8988T (cell line): ENCODE measurements around the gene BABAM2.

Source experiments
- DNase-seq: peaks from one replicate; pipeline ENCODE4 v3.0.0; 2011

BABAM2 gene

DNA sequence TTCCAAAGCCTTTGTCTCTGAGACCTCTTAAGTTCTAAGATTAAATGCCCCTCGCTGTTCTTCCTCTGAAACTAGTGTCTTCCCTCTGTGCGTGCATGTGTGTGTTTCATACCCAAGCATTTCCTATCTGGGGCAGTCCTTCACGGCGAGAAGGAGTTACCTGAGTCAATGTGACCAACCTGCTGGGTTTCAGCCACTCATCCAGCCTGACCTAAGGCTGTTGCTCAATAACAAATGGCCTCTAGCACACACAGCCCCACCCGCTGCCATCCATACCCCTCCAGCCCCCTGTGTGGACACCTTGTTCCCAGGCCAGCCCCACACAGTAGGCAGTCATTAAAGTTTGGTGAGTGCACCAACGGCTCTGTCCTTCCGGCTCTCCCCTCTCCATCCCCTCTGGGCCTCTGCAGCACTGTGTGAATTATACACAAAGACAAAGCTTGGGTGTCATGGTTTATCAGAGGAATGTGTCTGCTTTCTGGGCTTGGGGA, 448.3 kb downstream of the BABAM2 start:
- no peak for DNase-seq

DNA sequence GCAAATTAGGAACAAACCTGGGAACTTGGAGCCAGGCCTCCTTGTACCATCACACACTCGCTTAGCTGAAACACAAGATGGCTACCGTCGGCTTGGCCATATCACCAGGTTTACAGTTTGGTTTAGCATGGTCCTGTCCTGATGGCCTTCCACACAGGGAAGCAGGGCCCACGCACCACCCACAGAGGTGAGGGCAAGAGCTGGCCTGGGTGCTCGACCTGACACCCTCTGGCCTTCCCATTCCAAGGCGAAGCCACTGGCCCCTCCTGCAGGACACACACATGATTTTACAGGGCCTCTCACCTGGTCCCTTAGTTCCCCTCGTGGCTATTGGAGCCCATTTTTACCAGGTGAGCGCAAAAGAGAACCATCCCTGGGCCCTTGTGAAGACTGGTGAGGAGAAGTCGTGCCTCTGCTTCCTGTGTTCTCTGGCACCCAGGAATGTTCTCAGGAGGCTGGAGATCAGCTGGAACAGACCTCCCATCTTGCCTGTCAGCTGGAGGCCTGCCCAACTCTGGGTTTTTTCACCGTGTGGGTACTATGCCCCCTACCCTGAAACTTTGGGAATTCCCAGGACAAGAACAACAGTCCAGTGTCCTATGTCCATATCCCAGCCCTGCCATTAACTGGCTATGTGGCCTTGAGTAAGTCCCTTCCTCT, 449.1 kb downstream of the BABAM2 start:
- no peak for DNase-seq

DNA sequence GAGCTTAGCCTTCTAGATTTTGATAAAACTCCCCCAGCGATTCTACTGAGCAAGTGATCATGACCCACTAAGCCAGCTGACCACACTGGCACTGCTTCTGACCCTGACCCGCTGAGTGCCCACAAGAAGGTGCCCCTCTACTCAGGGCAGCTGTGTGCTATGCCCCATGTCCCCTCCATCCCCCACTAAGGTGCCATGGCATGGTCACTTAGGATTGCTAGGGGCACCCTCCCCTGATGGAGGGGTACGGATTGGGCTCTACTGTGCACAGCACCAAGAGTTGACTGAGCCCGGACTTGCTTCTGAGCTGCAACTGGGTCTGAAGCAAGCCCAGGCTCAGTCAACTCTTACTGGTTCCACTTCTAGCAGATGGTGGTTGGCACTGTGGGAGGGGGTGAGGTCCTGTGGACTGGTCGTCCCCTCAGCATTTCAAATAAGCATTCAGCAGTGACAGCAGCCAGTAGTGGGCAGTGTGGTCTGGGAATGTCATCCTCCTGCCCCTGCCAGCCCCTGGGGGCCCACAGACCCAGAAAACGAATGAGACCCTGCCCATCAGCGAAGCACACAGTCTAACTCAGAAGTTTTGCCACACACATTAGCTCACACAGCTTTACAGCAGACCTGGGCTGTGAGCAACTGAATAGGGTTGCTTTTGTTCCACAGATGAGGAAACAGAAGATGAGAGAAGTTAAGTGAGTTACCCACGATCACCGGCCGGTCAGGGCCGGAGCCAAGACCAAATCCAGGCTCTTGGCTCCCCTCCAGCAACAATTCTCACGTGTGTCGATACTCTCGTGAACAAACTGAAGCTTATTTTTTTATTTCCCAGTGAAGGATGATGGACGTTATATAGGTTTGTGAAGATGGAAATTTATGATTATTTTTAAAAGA, 450.0 kb downstream of the BABAM2 start:
- no peak for DNase-seq

DNA sequence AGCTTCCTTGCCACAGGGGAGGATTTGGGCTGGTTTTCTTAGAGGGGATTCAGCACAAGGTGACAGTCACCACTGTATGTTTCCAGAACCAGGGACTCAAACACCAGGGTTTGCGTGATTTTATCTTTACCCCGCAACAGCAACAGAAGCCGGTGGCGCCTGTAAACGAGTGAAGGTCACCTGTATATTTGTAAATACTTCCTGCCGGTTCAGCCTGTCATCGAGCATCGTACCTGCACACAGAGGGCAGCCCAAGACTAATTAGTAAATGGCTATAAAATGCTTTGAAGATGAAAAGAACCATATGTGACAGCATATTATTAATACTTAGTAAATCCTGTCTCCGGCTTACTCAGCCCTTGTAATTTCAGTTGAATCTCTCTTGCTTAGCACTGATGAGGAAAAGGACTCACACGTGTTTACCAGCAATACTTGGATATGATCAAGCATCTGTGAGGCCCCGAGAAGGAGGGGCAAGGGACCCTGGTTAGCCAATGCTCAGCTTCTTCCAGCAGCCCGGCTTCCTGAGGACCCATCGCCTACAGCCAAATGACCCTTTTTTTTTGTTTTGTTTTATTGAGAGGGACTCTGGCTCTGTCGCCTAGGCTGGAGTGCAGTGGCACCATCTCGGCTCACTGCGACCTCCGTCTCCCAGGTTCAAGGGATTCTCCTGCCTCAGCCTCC, 450.8 kb downstream of the BABAM2 start:
- no peak for DNase-seq

DNA sequence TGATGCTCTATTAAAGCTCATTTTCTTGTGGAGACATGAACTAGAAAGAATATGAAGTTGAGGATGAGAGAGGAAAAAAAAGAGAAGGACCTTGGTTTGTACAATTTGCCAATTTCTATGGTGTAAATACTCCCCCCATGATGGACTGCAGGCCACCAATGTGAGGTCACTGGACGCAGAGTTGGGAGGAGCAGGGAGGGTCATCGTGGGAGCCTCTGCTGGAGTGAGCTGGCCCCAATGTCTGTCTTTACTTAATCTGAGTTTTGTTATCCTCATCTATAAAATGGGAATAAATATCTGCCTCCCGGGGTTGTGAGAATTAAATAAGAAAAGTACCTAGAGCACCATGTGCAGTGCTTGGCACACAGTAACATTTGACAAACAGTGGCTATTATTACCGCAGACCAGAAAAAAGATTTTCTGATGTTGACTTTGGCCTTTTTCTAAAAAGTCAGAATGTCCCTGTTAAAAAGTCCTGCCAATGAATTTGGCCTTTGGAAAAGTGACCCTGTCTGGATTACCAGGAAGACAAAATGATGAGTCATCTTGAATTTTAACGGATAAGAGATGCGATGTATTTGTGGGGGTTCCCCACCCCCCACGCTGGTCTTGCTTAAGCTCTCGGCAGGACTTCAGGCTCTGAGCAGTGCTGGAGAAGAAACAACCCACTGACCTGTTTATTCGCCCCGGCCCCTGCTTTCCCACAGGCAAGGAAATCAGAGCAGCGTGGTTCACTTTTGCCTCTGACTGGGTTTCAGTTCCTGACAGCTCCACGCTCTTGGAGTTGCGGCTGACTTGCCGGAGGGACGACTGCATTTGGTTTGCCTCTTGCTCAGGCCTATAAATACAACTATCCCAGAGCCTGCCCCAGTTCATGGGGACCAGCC, 451.8 kb downstream of the BABAM2 start:
- no peak for DNase-seq

DNA sequence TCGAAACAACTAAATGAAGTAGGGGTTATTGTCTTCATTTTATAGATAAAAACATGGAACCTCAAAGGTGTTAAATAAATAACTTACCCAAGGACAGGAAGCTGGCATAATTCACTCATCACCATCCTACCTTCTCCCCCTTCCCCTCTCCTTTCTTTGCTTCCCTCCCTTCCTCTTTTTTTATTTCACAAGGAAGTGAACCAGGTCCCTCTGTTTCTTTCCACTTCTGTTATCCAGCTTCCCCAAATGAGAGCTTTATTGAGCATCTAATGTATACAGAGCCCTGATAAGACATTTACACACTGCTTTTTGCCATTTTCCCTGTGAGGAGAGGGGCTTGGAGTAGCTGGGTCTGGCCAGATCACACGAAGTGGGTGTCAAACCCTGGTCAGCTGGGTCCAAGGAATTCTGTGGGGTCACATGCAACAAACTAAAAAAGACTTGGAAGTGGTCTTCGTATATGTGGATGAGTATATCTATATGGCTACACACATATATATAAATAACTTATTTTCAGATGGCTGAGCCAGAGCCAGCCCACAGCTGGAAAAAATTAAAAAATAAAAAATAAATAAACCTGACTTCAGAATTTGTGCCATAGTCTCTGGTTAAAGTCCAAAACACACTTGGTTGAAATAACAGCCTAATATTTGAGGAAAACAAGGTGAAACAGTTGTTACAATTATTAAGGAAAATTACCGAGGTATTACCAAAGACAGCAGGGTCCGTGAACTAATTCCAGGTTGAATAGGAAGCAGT, 452.8 kb downstream of the BABAM2 start:
- DNase-seq = no peak

DNA sequence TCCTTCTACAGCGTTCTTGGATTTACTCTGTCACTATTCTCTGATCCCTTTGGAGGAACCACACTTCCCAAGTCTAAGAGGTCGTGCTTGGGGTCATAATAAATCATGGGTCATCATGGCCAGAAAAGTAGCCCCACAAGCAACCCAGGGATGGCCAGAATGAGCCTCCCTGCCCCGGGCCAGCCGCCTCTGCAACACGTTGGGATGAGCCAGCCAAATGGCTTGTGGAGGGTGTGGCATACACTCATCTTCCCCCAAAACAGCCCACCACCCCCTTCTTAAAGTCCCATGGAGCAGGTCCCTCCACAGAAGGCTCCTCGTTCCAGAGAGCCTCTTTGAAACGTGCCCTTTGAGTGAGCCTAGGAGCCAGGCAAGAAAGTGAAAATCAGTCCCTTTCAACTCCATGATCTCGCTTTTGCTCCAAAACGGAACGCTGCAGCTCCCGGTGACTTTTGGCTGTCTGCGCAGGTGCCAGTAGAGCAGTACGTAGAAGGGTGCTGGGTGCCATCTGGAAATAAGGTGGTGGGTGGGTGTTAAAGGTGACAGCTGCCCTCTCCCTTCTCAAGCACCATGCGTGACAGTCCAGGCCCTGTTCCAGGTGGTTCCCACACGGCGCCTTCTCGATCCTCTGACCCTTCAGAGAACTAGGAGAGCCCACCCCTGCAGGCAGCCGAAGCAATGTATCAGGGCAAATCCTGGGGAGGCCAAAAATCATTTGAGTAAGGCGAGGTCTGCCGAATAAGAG, 453.6 kb downstream of the BABAM2 start:
- no peak for DNase-seq

DNA sequence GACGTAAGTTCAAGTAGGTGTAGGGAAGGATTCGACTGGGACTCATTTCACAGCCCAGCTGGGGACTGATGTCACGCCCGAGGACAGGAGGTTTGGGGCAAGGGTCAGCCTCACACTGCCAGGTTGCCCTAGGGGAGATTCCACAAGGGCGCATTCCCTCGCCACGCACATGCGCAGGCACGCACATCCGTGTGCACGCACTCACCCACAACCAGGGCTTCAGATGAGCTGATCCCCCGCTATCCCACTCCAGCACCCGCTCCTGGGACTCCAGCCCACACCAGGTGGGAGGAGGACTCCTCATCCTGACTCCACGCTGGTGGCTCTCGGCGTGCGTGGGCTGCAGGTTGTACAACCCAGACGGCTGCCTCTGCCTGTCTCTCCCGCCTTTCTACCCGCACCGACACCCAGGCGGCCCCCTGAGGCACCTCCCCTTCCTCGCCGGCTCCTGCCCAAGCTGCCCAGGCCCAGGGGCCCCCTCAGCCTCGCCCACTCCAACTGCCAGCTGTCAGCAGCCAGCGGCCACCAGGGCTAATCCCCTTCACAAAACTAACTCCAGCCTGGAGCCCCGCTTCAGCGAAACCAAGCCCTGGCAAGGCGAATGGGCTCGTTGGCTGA, 454.3 kb downstream of the BABAM2 start:
- DNase-seq = no peak

DNA sequence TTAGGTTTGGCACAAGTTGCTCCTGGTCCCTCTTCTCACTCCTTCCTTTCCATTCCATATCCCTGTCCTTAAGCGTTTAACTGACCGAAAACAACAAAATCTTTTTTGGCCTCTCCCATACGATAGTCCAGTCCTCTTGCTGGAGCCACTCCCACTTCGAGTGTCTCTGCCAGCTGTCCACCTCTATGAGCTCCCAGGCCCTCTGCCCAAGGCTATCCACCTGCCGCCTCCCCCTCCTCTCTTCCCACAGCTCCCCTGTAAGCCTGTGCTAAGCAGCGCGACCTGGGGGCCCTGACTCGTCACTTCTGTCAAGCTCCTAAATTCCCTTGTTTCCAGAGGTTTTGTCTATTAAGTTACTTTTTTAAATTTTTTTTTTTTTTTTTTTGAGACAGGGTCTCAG, 455.1 kb downstream of the BABAM2 start:
- DNase-seq = no peak

DNA sequence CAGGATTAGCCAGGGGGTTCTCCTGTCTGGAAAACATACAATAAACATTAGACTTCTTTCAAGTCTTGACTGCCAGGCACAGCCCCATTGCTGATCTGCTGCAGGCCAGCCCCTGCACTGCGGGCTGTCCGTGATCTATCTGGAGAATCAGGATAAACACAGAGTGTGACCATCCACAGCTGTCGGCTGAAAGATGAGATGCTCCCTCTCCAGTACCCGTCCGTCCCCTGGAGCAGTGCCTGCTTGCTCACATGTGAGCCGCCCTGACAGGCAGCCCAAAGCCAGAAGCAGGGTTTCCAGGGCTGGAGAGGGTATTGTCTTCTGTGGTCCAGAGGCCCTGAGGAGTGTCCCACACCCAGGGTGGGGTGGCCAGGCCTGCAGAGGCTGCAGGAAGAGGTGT, 456.1 kb downstream of the BABAM2 start:
- no peak for DNase-seq

DNA sequence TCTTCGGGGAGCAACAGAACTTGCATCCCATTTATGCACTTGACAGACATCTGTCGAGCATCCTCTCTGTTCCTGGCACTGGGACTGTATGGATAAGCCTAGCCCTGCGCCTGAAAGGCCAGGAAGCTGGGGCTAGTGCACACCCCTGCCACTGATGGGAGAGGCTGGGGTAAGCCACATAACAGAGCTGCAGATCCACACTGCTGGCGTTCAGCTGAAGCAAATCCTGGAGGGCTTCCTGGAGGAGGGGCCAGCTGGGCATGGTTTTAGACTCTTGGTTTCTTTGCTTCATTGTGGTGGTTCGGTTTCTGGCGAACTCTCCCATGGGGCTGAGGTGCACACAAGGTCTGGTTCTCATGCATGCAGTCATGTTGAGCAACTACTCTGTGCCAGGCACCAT, 456.7 kb downstream of the BABAM2 start:
- DNase-seq = no peak

DNA sequence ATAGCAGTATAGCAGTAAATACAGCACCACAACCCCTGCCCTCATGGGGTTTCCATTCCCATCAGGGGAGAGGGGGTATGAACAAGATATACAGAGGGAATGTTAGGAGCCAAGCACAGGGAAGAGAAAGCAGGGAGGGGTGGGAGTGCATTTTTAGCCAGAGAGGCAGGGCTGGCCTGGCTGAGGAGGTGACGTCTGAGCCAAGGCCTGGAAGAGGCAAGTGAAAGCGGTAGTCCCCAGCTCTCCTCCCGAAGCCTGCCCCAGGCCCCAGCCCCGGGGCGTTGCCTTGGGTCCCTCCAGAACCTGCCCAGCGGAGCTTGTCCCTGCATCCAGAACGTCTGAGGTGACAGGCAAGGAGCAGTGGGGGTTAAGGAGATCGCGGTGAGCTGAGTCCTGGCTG, 457.1 kb downstream of the BABAM2 start:
- DNase-seq = no peak

DNA sequence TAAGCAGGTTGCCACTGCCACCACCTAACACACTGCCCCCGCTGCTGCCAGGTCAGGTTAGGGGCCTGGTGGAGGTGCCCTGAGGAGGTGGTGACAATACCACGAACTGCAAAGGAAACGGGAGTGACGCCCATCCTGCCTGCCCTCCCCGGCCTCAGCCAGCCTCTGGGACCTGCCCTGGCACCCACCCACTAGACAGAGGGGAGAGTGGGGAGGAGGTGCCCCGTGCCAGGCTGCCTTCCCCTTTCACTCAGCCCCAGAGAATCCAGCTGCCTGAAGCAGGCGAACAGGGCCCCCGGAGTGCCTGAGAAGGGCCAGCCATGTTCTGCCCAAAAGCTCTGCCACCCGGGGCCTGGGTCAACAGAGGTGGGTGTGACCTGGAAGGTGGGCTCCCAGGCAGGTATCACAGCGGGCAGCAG, 457.6 kb downstream of the BABAM2 start:
- no peak for DNase-seq

DNA sequence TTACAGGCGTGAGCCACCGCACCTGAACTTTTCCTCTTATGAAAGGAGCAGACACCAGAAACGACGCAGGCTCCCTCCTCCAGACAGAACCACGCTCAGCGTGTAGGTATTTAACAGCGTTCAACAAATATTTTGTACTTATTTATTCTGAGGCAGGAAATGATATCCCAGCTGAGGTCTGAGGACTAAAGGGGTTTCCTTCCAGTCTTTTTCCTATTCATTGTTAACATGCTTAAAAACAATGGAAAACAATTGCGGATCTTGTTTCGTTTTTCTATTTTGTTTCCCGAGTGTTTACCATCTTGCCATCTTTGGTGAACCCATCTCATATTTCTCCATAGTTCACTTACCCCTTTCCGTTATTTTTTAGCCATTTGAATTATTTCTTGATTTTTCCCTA, 458.4 kb downstream of the BABAM2 start:
- no peak for DNase-seq

DNA sequence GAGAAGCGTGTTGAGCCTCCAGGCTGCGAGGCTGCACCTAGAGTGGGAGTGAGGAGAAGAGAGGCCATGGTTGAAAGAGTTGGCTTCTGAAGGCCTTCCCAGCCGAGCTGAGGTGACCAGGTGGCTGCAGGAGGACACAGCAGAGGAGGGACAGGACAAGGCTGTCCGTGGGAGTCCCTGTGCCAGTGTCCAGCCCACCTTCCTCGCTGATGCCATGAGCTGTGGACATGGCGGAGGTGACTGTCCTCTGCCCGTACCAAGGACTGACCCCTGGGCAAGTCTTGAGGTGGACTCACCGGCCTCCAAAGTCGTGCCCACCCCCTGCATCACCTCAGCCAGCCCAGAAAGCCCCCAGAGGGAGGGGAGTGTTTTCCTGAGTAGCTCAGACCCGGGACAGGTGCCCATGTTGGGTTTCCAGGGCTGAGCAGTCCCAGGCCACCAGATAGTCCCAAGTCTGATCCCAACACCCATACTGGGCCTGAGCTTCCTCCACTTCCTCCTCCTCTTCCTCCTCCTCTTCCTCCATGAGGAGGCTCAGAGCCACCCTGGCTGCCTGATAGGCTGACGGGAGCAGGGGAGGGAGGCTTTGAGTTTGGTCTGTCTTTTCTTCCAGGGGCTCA, 459.1 kb downstream of the BABAM2 start:
- no peak for DNase-seq

DNA sequence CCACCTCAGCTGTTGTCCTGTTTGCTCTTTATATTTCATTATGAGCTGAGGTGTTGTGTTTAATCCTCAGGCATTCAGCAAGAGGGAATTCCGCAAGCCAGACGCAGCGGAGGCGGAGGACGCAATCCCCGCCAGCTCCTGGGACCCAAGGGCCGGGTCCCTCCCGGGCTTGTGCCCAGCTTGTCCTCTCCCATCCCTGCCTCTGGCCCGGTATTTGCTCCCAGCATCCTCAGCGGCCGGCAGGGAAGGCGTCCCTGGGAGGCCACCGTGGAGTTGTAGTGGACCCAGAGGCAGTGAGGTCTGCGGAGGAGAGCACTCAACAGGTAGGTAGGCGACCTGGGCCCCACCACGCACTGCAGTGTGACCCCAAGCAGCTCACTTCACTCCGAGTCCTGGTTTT, 459.7 kb downstream of the BABAM2 start:
- DNase-seq = no peak

DNA sequence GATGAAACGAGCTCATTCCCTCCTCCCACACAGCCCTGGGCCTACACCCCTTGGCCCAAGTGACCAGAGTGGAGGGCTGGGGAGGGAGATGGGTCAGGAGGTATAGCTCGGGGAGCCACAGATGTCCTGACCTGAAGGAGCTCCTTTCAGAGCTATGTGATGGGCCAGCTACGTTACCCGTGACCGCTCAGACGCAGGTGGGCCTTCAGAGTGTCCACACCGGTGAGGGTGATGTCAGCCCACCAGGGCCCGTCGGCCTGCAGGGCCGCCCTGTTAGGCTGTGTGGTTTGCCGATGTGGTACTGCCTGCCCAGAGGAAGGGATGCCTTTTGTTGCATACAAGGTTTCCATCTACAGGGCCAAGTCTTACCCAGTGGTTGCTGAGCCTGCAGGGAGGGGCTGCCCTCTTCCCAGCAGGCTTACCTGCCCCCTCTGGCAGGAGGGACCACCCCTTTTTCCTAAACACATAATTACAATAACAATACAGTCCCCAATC, 460.3 kb downstream of the BABAM2 start:
- no peak for DNase-seq

DNA sequence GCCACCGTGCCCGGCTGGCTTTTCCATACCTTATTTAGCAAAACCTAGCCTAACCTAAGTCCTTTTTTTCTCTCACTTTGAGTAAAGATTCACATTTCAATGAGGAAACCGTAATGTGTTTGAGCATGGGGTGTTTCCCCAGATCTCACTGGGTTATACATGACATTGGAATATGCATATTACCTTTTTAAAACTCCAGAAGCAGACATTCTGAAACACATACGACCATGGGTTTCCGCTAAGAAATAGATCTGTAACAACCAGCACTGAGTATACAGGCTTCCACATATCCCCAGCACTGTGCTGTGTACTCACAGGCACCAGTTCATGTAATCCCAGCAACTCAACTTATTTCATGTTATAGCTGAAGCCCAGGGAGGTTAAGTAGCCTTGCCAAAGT, 461.1 kb downstream of the BABAM2 start:
- DNase-seq = no peak

DNA sequence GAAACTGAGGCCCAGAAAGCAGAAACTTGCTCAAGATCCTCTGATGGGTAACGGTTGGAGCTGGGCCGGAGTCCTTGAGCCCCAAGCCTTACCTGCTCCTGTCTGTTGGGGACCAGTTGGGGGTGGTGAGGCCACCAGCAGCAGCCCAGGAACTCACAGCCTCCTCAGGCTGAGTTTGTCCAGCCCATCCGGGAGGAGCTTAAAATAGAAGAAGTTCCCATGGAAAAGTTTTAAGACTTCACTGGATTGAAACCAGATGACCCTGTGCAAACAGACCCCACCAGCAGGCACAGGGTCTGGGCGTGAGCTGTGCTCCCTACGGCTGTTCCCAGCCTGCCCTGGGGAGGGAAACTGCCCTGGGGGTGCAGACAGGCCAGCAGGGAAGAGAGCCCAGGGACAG, 461.6 kb downstream of the BABAM2 start:
- DNase-seq = no peak

DNA sequence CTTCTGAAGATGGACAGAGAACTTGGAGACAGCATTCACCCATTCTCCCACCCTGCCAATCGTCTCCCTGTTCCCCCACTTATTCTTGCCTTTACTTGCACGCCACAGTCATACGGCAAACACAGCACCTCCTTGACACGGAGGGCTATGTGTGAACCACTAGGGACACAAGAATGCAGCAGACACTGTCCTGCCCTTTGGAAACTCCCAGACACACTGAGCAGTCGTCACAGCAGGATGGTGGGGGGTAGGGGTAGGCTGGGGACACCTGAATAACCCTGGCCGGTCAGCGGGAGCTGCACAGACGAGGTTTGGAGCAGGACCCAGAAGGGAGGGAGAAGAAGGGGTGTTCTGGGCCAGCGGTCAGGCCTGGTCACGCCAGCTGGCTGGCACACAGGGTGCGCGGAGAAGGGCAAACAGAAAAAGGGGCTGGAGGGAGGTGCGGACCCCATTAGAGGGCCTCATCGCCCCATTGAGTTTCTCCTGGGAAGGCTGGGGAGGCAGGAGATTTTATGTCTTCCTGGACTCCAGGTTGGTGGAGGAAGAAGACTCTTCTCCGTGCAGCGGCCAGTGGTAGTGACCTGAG, 462.2 kb downstream of the BABAM2 start:
- DNase-seq = no peak
